Activated naive CD8-positive, alpha-beta T cell treated with anti-CD3 and anti-CD28 coated beads, Interleukin-2, amount 50 U/mL, for 24 hours (primary cell): ENCODE data around the gene BICRA.
"Not testable (repeated sequence)": the region's sequence is repeated elsewhere in the genome, so short reads cannot be mapped to it uniquely, and the experiment has no call there.

Experiments used
- ATAC-seq: fragments of 150-1000 bp; cut with Tn5 transposase; one replicate; pipeline ENCODE4 v1.10.0; 2021
- DNase-seq: peaks from one replicate; pipeline ENCODE4 v3.0.0; 2021
- H3K27ac Mint-ChIP-seq: one replicate; pipeline ENCODE4 v1.8.0; 2021; ENCODE audit warnings: mild to moderate bottlenecking, mixed read lengths
- H3K27me3 Mint-ChIP-seq: one replicate; pipeline ENCODE4 v1.8.0; 2021; ENCODE audit warnings: mixed read lengths
- H3K36me3 Mint-ChIP-seq: one replicate; pipeline ENCODE4 v1.8.0; 2021; ENCODE audit warnings: low read depth, mixed read lengths
- H3K4me1 Mint-ChIP-seq: one replicate; pipeline ENCODE4 v1.8.0; 2021; ENCODE audit warnings: mixed read lengths
- H3K4me3 Mint-ChIP-seq: one replicate; pipeline ENCODE4 v1.8.0; 2021; ENCODE audit warnings: mild to moderate bottlenecking, moderate library complexity, mixed read lengths
- H3K9me3 Mint-ChIP-seq: one replicate; pipeline ENCODE4 v1.8.0; 2021; ENCODE audit warnings: mixed read lengths

BICRA gene

GRCh38 chr19:47633517-47633916 lies 24.6 kb downstream of the BICRA start:
- Mint-ChIP-seq H3K27ac (no peak overlapping the region), H3K27me3 (no peaks in the 10 kb centered on the region), H3K4me1 (peaks cover 18% of the 10 kb centered on the region), H3K4me3 (no peak overlapping the region), H3K36me3 (peaks cover 8% of the 10 kb centered on the region), H3K9me3 (no peaks in the 10 kb centered on the region)
- no peak for ATAC-seq
- no peak for DNase-seq

- Mint-ChIP-seq H3K4me1 (peaks cover 18% of the 10 kb centered on the region), H3K4me3 (no peak overlapping the region)
- DNase-seq, result no peak
Observed at GRCh38 chr19:47633996-47634395, 25.1 kb downstream of the BICRA start.

GRCh38 chr19:47635152-47635754 lies 26.3 kb downstream of the BICRA start:
- peaks cover 16% of the 10 kb centered on the region for H3K4me1 Mint-ChIP-seq
- not testable (repeated sequence) for H3K9me3 Mint-ChIP-seq, DNase-seq, H3K4me3 Mint-ChIP-seq, H3K27me3 Mint-ChIP-seq, H3K27ac Mint-ChIP-seq, H3K36me3 Mint-ChIP-seq, ATAC-seq

More at GRCh38 chr19:47633996-47634395, 25.1 kb downstream of the BICRA start:
- H3K27ac Mint-ChIP-seq, result no peak overlapping the region
- H3K9me3 Mint-ChIP-seq, result no peaks in the 10 kb centered on the region
- peaks cover 8% of the 10 kb centered on the region for H3K36me3 Mint-ChIP-seq
- no peaks in the 10 kb centered on the region for H3K27me3 Mint-ChIP-seq
- no peak for ATAC-seq

- Mint-ChIP-seq H3K36me3 (peaks cover 4% of the 10 kb centered on the region), H3K27me3 (no peaks in the 10 kb centered on the region), H3K4me1 (peaks cover 12% of the 10 kb centered on the region), H3K9me3 (no peaks in the 10 kb centered on the region), H3K27ac (no peak overlapping the region), H3K4me3 (no peak overlapping the region)
- DNase-seq (no peak), ATAC-seq (no peak)
Observed at GRCh38 chr19:47637550-47637949, 28.6 kb downstream of the BICRA start.

GRCh38 chr19:47641891-47642485 lies 33.1 kb downstream of the BICRA start:
- H3K9me3 Mint-ChIP-seq, result no peaks in the 10 kb centered on the region
- H3K27ac Mint-ChIP-seq, result no peak overlapping the region
- H3K4me3 Mint-ChIP-seq, result no peak overlapping the region
- no peaks in the 10 kb centered on the region for H3K27me3 Mint-ChIP-seq
- H3K4me1 Mint-ChIP-seq, result peaks cover 13% of the 10 kb centered on the region
- peaks cover 12% of the 10 kb centered on the region for H3K36me3 Mint-ChIP-seq
- DNase-seq (no peak), ATAC-seq (no peak)

- ATAC-seq (no peak), DNase-seq (no peak)
- Mint-ChIP-seq H3K36me3 (peaks cover 14% of the 10 kb centered on the region), H3K27ac (no peak overlapping the region), H3K4me3 (no peak overlapping the region), H3K9me3 (no peaks in the 10 kb centered on the region), H3K27me3 (no peaks in the 10 kb centered on the region), H3K4me1 (peaks cover 13% of the 10 kb centered on the region)
Observed at GRCh38 chr19:47643281-47643680, 34.3 kb downstream of the BICRA start.

- H3K4me1 Mint-ChIP-seq, result peaks cover 15% of the 10 kb centered on the region
- H3K27ac Mint-ChIP-seq, result no peak overlapping the region
- no peak overlapping the region for H3K4me3 Mint-ChIP-seq
- H3K36me3 Mint-ChIP-seq, result peaks cover 15% of the 10 kb centered on the region
- no peaks in the 10 kb centered on the region for H3K27me3 Mint-ChIP-seq
- no peaks in the 10 kb centered on the region for H3K9me3 Mint-ChIP-seq
- no peak for ATAC-seq
- DNase-seq, result no peak
Observed at GRCh38 chr19:47644199-47644598, 35.3 kb downstream of the BICRA start.

GRCh38 chr19:47644743-47645482 lies 36.0 kb downstream of the BICRA start:
- Mint-ChIP-seq H3K4me3 (no peak overlapping the region), H3K9me3 (no peaks in the 10 kb centered on the region), H3K36me3 (peaks cover 19% of the 10 kb centered on the region), H3K27me3 (no peaks in the 10 kb centered on the region), H3K27ac (no peak overlapping the region), H3K4me1 (peaks cover 18% of the 10 kb centered on the region)
- DNase-seq (no peak), ATAC-seq (no peak)

- Mint-ChIP-seq H3K27ac (no peak overlapping the region), H3K4me1 (peaks cover 14% of the 10 kb centered on the region), H3K4me3 (no peak overlapping the region), H3K36me3 (peaks cover 18% of the 10 kb centered on the region), H3K27me3 (no peaks in the 10 kb centered on the region), H3K9me3 (no peaks in the 10 kb centered on the region)
- DNase-seq, result no peak
- no peak for ATAC-seq
Observed at GRCh38 chr19:47646924-47647323, 38.0 kb downstream of the BICRA start.

- Mint-ChIP-seq H3K27me3 (no peaks in the 10 kb centered on the region), H3K4me1 (peaks cover 14% of the 10 kb centered on the region), H3K36me3 (peaks cover 21% of the 10 kb centered on the region), H3K27ac (no peak overlapping the region), H3K9me3 (no peaks in the 10 kb centered on the region), H3K4me3 (no peak overlapping the region)
- DNase-seq (no peak), ATAC-seq (no peak)
Observed at GRCh38 chr19:47649588-47649987, 40.7 kb downstream of the BICRA start.

GRCh38 chr19:47650700-47651099 lies 41.8 kb downstream of the BICRA start:
- no peak overlapping the region for H3K4me3 Mint-ChIP-seq
- H3K36me3 Mint-ChIP-seq, result peaks cover 17% of the 10 kb centered on the region
- no peak overlapping the region for H3K27ac Mint-ChIP-seq

GRCh38 chr19:47651132-47651531 lies 42.2 kb downstream of the BICRA start:
- DNase-seq, result no peak
- Mint-ChIP-seq H3K36me3 (peaks cover 15% of the 10 kb centered on the region), H3K4me1 (peaks cover 7% of the 10 kb centered on the region), H3K27ac (no peak overlapping the region), H3K27me3 (no peaks in the 10 kb centered on the region), H3K4me3 (no peak overlapping the region), H3K9me3 (no peaks in the 10 kb centered on the region)
- ATAC-seq, result no peak

More at GRCh38 chr19:47650700-47651099, 41.8 kb downstream of the BICRA start:
- DNase-seq, result no peak
- H3K27me3 Mint-ChIP-seq, result no peaks in the 10 kb centered on the region
- peaks cover 7% of the 10 kb centered on the region for H3K4me1 Mint-ChIP-seq
- no peaks in the 10 kb centered on the region for H3K9me3 Mint-ChIP-seq
- ATAC-seq, result no peak

GRCh38 chr19:47651691-47652090 lies 42.8 kb downstream of the BICRA start:
- ATAC-seq (no peak), DNase-seq (no peak)
- Mint-ChIP-seq H3K9me3 (no peaks in the 10 kb centered on the region), H3K4me3 (no peak overlapping the region), H3K27me3 (no peaks in the 10 kb centered on the region), H3K27ac (no peak overlapping the region), H3K36me3 (peaks cover 15% of the 10 kb centered on the region), H3K4me1 (peaks cover 7% of the 10 kb centered on the region)

- H3K9me3 Mint-ChIP-seq, result no peaks in the 10 kb centered on the region
- ATAC-seq, result no peak
- H3K27me3 Mint-ChIP-seq, result no peaks in the 10 kb centered on the region
- H3K4me1 Mint-ChIP-seq, result peaks cover 7% of the 10 kb centered on the region
- no peak overlapping the region for H3K27ac Mint-ChIP-seq
- H3K4me3 Mint-ChIP-seq, result no peak overlapping the region
- peaks cover 10% of the 10 kb centered on the region for H3K36me3 Mint-ChIP-seq
- no peak for DNase-seq
Observed at GRCh38 chr19:47652285-47652684, 43.4 kb downstream of the BICRA start.

- Mint-ChIP-seq H3K9me3 (no peaks in the 10 kb centered on the region), H3K4me1 (peaks cover 4% of the 10 kb centered on the region), H3K27ac (no peak overlapping the region), H3K4me3 (no peak overlapping the region), H3K36me3 (peaks cover 9% of the 10 kb centered on the region), H3K27me3 (no peaks in the 10 kb centered on the region)
- DNase-seq (no peak), ATAC-seq (no peak)
Observed at GRCh38 chr19:47653856-47654255, 44.9 kb downstream of the BICRA start.
